Stimulated activated CD8-positive, alpha-beta memory T cell treated with anti-CD3 and anti-CD28 coated beads, Interleukin-12 subunit alpha, Interleukin-12 subunit beta, amount 100 ng/mL, for 1 hour (primary cell): Measurements from ENCODE around the gene LRP1.

Source experiments
- DNase-seq: peaks from one replicate; pipeline ENCODE4 v3.0.0-alpha.2; 2020; ENCODE audit warnings: low read depth

LRP1 gene

GRCh38 chr12:57175428-57176138, 47.3 kb downstream of the LRP1 start:
- no peak for DNase-seq

GRCh38 chr12:57176139-57176477, 47.8 kb downstream of the LRP1 start:
- DNase-seq, result no peak

- DNase-seq, result no peak
Measured at GRCh38 chr12:57176846-57177245, 48.6 kb downstream of the LRP1 start.

- no peak for DNase-seq
Measured at GRCh38 chr12:57177354-57177753, 49.1 kb downstream of the LRP1 start.

- DNase-seq, result no peak
Measured at GRCh38 chr12:57178213-57178612, 49.9 kb downstream of the LRP1 start.

- DNase-seq, result no peak
Measured at GRCh38 chr12:57179331-57180086, 51.2 kb downstream of the LRP1 start.

- DNase-seq, result no peak
Measured at GRCh38 chr12:57180321-57180989, 52.2 kb downstream of the LRP1 start.

- no peak for DNase-seq
Measured at GRCh38 chr12:57181072-57181471, 52.8 kb downstream of the LRP1 start.

GRCh38 chr12:57181561-57182155, 53.4 kb downstream of the LRP1 start:
- no peak for DNase-seq

GRCh38 chr12:57182918-57183575, 54.8 kb downstream of the LRP1 start:
- peak; percentile 70 for DNase-seq

GRCh38 chr12:57183939-57184725, 55.8 kb downstream of the LRP1 start:
- no peak for DNase-seq

- no peak for DNase-seq
Measured at GRCh38 chr12:57185403-57185802, 57.1 kb downstream of the LRP1 start.

- DNase-seq, result no peak
Measured at GRCh38 chr12:57185906-57186508, 57.7 kb downstream of the LRP1 start.

GRCh38 chr12:57187222-57188089, 59.2 kb downstream of the LRP1 start:
- no peak for DNase-seq

- no peak for DNase-seq
Measured at GRCh38 chr12:57188090-57188425, 59.8 kb downstream of the LRP1 start.

- DNase-seq, result no peak
Measured at GRCh38 chr12:57190037-57190436, 61.8 kb downstream of the LRP1 start.

GRCh38 chr12:57190821-57191220, 62.5 kb downstream of the LRP1 start:
- DNase-seq, result no peak

- no peak for DNase-seq
Measured at GRCh38 chr12:57191410-57191809, 63.1 kb downstream of the LRP1 start.

- no peak for DNase-seq
Measured at GRCh38 chr12:57192920-57193319, 64.6 kb downstream of the LRP1 start.

- no peak for DNase-seq
Measured at GRCh38 chr12:57193706-57194245, 65.5 kb downstream of the LRP1 start.
